DMS153 treated with DMSO at 0.1 percent for 48 hours (cell line): ENCODE results near the gene TBC1D9.
A peak's percentile ranks its signal among the peaks of the same experiment; 100 is the strongest.

ENCODE experiments used
- DNase-seq: peaks from one replicate; lab custom pipeline; 2025; ENCODE audit not compliant: unreplicated experiment; lab: John Stamatoyannopoulos, UW

The TBC1D9 gene

DNA sequence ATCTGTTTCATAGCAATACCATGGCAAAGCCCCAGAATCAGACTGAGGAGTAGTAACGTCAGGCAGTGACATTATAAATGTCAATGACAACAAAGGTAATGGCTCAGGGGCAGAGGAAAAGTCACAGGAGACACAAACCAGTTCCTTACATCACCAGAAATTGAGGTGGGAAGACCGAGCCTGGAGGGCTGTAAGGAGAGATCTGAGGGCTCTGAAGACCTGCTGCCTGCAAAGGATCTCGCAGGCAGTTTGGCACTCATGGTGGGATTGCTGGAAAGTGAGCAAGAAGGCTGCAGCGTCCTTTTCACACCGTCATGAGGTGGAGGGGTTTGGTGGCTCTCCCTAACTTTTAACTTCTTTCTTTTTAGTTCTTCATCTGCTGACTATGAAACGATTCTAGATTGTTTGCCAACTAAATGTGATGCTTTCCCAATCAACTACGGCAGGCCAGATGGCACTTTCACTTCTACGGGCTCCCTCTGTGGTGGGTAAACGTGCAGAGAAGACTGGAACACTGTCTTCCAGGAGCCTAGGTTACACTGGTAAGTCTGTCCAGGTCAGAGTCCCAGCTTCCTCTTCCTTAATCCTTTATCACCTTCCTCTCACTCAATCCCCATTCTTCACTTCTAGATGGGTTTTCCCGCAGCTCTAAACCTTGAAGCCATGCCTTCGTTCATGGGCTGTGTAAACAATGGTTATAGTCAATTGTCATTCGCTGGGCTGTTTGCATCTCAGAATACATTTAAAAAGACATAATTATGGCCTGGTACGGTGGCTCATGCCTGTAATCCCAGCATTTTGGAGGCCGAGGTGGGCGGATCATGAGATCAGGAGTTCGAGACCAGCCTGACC lies 58.2 kb downstream of the TBC1D9 start:
- no peak for DNase-seq

DNA sequence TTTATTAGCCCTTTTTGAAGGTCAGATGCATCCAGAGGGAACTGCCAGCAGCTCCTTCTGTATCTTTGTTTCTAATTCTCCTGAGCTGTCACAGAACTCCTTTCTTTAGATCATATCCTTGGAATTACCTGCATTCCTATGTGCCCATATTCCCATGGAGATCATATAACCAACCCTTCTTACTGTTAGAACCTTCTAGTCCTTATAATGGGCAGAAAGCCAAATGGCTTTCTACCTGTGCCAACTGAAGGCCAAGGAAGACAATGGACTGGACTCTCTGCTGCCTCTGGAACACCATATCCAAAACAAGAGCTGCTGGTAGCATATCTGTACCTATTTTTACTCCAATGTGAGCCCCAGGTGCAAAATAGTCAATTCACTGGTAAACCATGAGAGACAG lies 60.7 kb downstream of the TBC1D9 start:
- DNase-seq: no peak

DNA sequence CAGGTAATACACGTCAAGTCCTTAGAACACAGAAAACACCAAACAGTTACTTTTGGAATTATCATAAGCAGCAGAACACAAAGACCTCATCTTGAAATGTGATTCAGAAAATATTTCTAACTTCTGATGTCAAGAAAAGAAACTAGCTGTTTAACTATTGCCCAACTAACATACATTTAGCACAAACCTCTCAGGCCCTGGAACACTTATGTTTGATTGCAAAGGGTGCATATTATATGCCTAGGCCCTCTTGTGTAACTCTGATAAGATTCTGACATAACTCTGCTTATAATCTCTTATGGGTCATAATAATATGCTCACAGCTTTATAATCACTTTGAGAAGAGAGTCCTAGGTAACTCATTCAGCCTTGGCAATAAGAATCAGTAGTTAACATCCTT lies 62.6 kb downstream of the TBC1D9 start:
- no peak for DNase-seq

DNA sequence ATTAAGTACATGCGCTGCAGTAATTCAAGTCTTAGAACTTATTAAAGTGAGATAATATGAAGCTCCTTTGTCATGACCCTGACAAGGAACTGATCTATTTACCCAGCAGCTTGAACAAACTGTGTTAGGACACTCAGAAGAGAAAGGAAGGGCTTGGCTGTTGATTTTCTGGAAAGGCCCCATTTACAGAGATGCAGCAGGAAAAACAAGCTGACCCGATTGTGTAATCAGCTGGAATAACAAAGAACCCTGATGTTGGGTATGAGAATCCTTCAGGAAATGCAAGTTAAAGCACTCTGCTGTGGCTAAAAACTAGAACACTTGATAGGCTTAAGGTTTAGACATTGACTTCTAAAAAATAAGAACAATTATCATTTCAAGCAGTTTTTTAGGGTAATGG lies 64.8 kb downstream of the TBC1D9 start:
- DNase-seq: peak; percentile 13

DNA sequence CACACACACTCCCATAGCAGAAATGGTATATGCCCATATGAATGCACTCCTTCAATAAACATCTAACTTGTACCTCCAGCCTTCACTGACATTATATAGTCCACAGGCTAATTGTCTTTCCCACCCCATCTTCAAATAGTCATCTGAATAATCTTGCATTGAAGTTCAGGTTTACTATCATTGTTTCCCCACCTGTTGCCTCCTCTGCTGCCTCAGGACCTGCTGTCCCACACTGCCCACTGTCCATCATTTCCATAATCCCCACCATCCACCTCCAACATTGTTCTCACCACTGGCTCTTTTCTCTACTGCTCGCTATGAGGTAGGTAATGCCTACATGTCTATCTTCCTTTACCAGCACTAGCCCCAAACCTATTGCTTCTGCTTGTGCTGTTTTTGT lies 66.1 kb downstream of the TBC1D9 start:
- no peak for DNase-seq

DNA sequence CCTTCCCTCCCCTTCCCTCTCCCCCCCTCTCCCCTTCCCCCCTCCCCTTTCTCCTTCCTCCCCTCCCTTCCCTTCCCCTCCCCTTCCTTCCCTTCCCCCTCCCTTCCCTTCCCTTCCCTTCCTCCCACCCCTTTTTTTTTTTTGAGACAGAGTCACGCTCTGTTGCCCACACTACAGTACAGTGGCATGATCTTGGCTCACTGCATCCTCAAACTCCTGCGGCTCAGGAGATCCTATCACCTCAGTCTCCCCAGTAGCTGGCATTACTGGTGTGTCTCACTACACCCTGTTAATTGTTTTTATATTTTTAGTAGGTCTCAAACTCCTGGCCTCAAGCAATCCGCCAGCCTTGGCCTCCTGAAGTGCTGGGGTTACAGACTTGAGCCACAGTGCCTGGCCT lies 66.6 kb downstream of the TBC1D9 start:
- DNase-seq: no peak

DNA sequence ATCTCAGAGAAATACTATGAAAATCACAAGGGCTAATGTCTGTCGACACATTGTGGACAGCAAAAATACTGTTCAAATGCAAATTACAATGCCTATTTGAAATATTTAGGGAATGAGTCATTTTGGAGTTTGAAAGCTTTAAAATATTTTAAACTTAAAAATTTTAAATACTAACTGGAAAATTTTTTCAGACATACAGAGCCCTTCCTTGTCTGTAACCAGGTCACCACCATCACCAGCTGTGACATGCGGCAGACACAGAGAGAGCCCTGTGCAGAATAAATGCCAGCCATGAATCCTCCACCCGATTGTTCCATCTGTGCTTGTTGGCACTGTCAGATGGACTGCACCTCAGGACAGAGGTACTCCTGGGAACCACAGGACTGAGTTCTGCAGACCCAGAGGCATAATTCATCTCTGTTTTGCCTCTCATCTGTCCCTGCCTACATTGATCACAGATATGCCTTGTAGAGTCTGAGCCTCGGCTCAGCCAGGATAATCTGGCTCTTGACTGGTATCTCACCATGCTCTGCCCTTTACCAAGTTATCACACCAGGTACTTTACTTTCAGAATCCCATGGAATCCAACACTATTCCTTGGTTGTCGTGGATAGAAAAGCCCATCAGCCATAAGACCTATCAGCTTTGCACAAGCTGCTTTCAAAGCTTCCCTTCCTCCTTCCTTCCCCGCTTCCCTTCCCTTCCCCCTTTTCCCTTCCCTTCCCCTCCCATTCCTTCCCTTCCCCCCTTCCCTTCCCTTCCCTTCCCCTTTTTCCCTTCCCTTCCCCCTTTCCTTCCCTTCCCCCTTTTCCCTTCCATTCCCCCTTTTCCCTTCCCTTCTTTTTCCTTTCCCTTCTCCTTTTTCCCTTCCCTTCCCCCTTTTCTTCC lies 67.2 kb downstream of the TBC1D9 start:
- DNase-seq: no peak

DNA sequence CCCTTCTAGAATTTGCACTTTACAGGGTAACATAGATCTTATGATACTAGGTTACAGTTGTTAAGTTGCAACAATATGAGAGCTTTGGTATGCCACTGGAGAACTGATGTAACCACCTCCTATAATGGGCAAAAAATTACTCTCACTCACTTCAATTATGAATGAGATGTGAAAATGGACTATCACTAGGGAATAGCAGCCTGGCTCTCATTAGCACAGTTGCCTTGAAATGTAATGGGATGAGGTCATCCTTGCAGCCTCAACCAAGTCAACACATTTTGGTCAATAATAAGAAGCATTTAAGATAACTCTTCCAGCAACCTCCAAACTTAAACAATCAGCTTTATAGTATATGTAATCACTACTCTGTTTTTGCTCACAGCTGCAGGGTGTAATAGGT lies 69.4 kb downstream of the TBC1D9 start:
- no peak for DNase-seq

DNA sequence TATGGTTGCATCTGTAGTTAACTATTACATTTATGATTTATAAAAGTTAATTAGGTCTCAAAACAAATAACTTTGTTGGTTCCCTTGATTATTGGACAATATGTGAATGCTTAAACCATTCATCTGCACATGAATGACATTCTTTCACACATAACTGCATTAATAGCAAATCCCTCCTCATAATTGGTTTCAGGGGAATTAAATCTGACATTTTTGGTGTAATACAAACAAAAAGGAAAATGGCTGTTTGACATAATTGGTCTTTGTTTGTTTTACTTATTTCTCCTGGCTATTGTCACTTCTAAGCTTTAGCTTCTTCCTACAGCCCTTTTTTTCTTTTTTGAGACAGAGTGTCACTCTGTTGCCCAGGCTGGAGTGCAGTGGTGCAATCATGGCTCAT lies 71.9 kb downstream of the TBC1D9 start:
- no peak for DNase-seq

DNA sequence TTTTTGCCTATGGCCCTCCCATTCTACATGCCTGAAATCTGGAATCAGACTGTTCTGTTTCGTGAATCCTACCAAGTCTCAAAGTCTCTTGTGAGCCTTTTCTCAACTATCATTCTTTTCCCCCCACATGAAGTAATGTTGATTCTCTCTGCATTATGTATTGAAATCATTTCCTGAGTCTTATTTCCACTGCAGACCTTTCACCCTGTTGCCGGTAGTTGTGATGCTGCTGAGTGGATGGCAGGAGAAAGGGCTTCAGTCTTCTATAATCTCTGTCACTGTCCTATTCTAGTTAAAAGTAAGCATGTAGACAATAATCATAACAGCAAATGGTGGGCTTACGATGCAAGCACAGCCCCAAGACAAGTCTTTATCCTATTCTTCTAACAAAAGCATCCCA lies 75.0 kb downstream of the TBC1D9 start:
- DNase-seq: no peak

DNA sequence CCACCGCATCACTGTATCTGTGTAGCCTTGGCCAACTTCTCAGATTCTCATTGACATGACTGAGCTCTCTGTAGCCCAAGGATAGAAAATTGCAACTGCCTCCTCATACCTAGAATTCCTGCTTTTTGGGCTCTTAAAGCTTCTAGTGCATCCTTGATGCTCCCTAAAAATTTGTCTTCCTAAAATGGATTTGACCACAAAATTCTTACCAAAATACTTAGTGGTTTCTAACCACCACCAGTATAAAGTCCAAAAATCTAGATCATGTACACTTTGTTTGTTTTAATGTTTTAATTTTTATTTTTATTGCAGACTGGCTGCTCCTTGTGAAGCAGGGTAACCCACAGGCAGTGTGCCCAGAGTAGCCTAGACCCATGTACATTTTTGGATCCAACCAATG lies 75.5 kb downstream of the TBC1D9 start:
- no peak for DNase-seq

DNA sequence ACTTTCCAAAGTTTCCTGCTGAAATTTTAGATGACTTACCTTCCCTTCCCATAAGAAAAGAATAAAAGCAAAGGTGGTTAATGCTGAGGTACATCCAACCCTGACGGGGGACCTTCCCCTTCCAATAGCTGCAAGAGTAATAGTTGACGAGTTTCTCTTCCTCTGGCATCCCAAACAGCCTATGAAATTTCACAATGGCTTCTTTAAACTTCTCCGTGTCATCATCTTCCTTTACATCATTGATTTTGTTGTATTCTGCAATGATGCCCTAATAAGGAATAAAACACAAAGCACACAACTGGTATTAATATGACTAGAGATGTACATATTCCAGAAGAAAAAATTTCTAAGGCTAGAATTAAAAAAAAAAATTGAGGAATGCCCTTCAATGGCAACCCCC lies 76.6 kb downstream of the TBC1D9 start:
- no peak for DNase-seq

DNA sequence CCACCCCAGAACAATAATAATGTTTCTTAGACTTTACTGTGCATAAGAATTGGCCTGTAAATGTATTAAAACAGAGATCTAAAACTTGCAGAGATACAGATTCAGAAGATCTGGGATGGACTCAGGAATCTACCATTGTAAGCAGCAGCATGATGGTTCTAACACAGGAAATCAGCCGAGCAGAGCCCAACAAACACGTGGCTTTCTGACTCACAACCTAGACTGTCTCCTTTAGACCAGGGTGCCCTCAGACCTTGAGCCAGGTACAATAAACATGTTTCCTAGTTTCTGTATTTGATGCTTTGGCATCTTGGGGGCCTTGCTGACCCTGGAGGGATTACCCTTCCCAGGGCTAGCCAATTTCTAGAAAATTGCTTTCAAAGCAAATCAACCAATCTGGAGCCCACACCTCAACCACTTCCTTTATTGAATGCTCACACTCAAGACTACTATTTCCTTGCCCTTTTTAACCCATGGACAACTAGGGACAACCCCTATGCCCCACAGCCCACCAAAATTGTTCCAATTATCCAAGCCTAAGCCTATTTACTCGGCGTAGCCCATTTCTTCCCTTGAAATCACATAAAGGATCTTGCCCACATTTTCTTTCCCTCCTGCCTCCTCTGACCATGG lies 80.5 kb downstream of the TBC1D9 start:
- DNase-seq: no peak

DNA sequence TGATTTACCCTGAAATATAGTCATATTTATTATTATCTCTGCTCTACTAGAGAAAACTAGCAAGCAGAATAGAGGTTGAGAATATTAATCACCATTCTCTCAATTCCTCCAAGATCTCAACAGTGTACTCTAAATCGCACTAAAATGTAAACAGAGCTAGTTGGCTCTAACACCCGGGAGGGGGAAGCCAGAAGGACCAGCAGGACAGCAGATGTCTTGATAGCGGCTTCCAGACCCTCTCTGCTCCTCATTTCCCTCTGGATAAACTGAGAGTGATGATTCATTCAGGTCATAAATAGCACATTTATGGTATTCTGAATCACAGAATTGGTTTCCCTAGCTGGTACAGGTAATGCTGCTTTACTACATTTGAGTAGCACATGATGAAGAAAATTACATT lies 82.5 kb downstream of the TBC1D9 start:
- no peak for DNase-seq

DNA sequence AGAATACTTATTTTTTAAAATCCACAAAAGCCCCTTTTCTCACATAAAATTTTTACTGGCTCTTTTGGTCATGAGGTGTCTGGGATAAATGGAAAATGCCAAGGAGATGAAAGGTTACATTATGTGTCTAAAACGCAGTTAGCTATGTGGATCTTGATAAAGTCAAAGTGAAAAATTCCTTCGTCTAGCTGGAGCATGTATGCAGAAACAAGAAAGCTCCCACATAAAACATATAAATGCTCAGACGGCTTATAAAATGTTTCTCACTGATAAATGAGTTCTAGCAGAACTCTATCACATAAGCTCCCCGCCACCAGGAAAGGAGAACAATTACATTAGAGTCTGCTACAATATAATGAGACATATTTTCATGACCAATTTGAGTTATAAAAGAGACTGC lies 83.8 kb downstream of the TBC1D9 start:
- DNase-seq: no peak

DNA sequence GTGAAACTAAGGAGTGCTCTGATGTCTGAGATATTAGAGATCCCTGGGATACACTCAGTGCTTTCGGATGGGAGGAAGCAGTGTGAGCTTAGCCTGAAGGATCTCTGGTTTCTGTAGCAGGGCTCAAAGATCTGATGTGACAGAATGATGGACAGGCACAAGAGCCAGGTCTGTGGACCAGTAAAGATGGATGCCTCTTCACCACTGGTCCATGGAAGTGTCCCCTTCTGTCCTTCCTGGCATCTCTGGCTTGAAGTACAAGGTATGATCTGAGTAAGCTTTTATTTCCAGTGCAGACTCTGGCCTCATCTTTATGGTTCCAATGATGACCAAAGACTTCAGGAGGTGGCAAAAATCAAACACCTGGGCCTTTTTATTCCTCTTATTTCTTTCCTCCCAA lies 88.1 kb downstream of the TBC1D9 start:
- no peak for DNase-seq

DNA sequence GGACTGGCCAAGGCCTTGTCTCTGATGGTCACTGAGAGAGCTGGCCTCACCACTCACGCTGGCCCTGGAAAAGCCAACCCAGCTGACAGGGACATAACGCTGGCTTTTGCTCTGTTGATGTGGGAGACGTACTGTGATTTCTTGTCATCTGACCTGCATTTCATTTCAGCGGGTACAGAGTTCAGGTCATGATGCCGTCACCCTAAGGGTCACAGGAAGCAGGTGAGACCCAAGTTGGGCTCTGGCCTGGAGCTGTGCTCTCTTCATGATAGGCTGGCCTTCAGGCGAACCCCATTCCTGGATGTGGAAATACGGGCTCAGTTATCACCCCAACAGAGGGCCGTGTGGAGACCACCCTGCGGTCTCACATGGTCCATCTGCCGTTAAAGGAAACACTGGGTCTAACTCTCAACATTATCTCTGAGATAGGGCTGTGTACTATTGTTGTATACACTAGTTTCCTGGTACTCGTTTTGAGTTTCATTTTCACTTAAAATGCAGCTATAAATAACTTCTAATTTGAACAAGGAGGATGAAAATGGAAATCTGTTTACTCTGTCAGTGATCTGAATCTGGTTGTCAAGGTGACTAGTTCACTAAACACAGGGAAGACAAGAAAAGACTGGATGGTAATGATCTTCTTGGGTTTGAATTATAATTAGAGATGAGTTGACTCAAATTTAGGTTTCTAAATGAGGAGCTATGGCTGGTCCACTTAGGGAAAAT lies 89.1 kb downstream of the TBC1D9 start:
- DNase-seq: no peak

DNA sequence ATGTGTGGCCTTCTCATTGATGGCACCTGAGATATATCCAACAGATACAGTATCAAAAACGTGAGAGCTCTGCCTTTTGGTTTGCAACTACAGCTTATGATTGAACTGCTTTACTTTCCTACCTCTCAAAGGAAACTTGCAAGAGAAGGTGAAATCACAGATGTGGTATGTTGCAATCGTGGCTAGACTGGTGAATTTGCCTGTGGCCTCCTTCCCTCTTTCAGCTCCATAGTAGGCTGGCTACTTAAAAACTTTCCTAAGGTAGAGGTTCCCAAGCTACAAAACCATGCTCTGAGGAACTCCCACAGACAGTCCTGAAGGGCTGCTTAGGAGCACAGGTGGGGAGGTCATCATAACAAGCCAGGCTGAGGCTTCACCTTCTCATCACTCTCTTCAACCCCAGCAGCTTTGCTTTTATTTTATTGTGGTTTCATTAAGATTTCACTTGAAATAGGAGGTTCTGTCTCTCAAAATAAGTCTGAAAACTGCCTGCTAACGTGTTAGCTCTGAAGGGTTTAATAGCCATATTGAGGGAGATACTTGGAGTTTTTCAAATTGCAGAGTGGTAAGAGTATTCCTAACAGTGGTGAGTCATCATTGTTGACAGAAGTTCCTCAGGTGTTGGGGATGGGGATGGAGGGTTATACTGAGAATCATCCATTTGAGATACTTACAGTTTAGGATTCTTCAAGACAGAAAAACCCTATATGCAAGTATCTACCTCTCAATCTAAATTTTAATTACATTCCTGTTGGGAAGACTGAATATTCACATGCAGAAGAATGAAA lies 93.9 kb downstream of the TBC1D9 start:
- DNase-seq: no peak

DNA sequence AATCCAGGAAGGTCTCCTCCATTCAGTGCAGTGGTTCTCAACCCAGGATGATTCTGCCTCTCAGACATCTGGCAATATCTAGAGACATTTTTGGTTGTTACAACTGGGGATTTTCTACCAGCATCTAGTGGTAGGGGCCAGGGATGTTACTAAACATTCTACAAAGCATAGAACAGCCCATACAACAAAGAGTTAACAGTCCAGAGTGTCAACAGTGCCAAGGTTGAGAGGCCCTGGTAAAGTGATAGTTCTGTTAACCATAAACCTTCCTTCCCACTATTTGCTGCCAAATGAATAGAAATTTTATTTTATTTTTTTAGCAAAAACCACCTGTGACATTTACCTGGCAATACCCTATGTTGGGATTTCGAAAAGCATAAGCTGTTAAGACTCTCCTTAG lies 94.6 kb downstream of the TBC1D9 start:
- DNase-seq: no peak

DNA sequence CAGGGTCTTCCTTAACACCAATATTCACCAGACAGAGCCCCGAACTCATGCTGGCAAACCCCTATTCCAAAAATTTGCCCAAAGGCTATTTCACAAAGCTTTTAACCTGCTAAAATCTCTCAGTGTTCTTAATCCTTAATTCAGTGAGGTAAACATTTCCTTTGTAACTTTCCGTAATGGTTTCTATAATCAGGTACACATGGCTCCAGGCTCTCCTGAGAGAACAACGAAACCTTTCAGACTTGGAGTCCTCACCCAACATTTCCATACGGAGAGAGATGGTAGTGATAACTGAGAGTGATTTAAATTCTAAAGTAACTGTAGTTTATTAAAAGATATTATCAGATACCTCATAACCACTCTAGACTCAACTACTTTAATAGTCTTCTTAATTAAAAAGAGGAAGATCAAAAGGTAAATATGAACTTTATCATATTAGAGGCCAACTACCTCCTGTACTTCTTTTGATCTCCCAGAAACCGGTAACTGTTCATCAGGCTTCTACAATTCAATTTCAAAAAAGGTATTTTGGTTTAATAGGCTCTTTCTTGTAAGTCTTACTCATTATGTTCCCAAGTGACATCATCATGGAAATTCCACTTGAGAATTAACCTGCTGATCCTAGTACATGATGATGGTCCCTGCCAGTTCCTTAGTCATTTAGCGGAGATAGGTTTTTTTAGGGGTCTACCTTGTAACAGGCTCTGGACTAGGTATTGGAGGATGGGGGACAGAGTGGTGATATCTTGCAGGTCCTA lies 96.1 kb downstream of the TBC1D9 start:
- DNase-seq: no peak
